T-helper 2 cell (primary cell): Measurements from ENCODE around the gene MBOAT2.

Experiments
- DNase-seq, 5 experiments: peaks; one replicate each; pipeline versions ENCODE4 v3.0.0 to v3.0.0-alpha.2; 2012 to 2022

Gene MBOAT2

GRCh38 chr2:8893978-8894820 lies 109.3 kb downstream of the MBOAT2 start:
- no peak for DNase-seq

- DNase-seq, result no peak
Observed at GRCh38 chr2:8893474-8893873, 110.0 kb downstream of the MBOAT2 start.

GRCh38 chr2:8892111-8892510 lies 111.4 kb downstream of the MBOAT2 start:
- DNase-seq, result no peak

- no peak for DNase-seq
Observed at GRCh38 chr2:8889978-8890377, 113.5 kb downstream of the MBOAT2 start.

- no peak for DNase-seq
Observed at GRCh38 chr2:8888963-8889362, 114.5 kb downstream of the MBOAT2 start.

GRCh38 chr2:8886876-8887275 lies 116.6 kb downstream of the MBOAT2 start:
- peak in 1 of 5 experiments; percentile 6 for DNase-seq

GRCh38 chr2:8886202-8886518 lies 117.3 kb downstream of the MBOAT2 start:
- DNase-seq, result no peak

- DNase-seq, result no peak
Observed at GRCh38 chr2:8885449-8886201, 117.9 kb downstream of the MBOAT2 start.

- DNase-seq, result no peak
Observed at GRCh38 chr2:8884812-8885211, 118.7 kb downstream of the MBOAT2 start.

GRCh38 chr2:8882094-8882493 lies 121.4 kb downstream of the MBOAT2 start:
- DNase-seq, result peak in 1 of 5 experiments; percentile 8

- DNase-seq, result no peak
Observed at GRCh38 chr2:8877894-8878293, 125.6 kb downstream of the MBOAT2 start.

- no peak for DNase-seq
Observed at GRCh38 chr2:8877332-8877731, 126.2 kb downstream of the MBOAT2 start.

- DNase-seq, result no peak
Observed at GRCh38 chr2:8876628-8877027, 126.9 kb downstream of the MBOAT2 start.

- DNase-seq, result peak in 1 of 5 experiments; percentile 53
Observed at GRCh38 chr2:8872821-8873432, 130.6 kb downstream of the MBOAT2 start.

GRCh38 chr2:8870441-8870840 lies 133.0 kb downstream of the MBOAT2 start:
- DNase-seq, result no peak

- DNase-seq, result no peak
Observed at GRCh38 chr2:8867363-8867762, 136.1 kb downstream of the MBOAT2 start.

GRCh38 chr2:8863331-8863953 lies 140.0 kb downstream of the MBOAT2 start:
- no peak for DNase-seq

- no peak for DNase-seq
Observed at GRCh38 chr2:8862230-8862629, 141.3 kb downstream of the MBOAT2 start.

- no peak for DNase-seq
Observed at GRCh38 chr2:8861797-8862196, 141.7 kb downstream of the MBOAT2 start.

- peak in 1 of 5 experiments; percentile 73 for DNase-seq
Observed at GRCh38 chr2:8860239-8860638, 143.2 kb downstream of the MBOAT2 start.

GRCh38 chr2:8858910-8859309 lies 144.6 kb downstream of the MBOAT2 start:
- no peak for DNase-seq

GRCh38 chr2:8858264-8858663 lies 145.2 kb downstream of the MBOAT2 start:
- DNase-seq, result no peak

GRCh38 chr2:8857709-8858108 lies 145.8 kb downstream of the MBOAT2 start:
- DNase-seq, result no peak
